Neural progenitor cell (in vitro differentiated cells): ENCODE measurements around the gene H3-3A. TPM values are rescaled to one million over a fixed set of nuclear protein-coding genes. Genes with fewer than 3 reads are reported as not detected.

Experiments
- DNase-seq: peaks from one replicate; pipeline ENCODE4 v3.0.0-alpha.2; 2016; ENCODE audit warnings: low spot score
- H2AFZ ChIP-seq: fragments of 200-600 bp; sonication (generic); replicated peaks from 2 replicates; pipeline ENCODE4 v1.6.1; 2016; ENCODE audit warnings: antibody characterized with exemption
- H3F3A ChIP-seq: fragments of 200-600 bp; sonication (generic); 2 replicates; pipeline ENCODE4 v1.6.1; 2016; ENCODE audit warnings: antibody characterized with exemption, low read depth
- H3K27ac ChIP-seq: fragments of 200-600 bp; sonication (generic); 2 replicates; pipeline ENCODE4 v1.5.1; 2016; ENCODE audit warnings: mild to moderate bottlenecking
- H3K27me3 ChIP-seq: fragments of 200-600 bp; sonication (generic); 2 replicates; pipeline ENCODE4 v1.6.1; 2016; ENCODE audit warnings: mild to moderate bottlenecking, moderate library complexity
- H3K36me3 ChIP-seq: fragments of 200-600 bp; sonication (generic); 2 replicates; pipeline ENCODE4 v1.5.1; 2016
- H3K4me1 ChIP-seq: fragments of 200-600 bp; sonication (generic); 2 replicates; pipeline ENCODE4 v1.6.1; 2016; ENCODE audit warnings: mixed run types
- H3K4me2 ChIP-seq: fragments of 200-600 bp; sonication (generic); 2 replicates; pipeline ENCODE4 v1.6.1; 2016
- H3K4me3 ChIP-seq: fragments of 200-600 bp; sonication (generic); 2 replicates; pipeline ENCODE4 v1.5.1; 2016
- H3K79me2 ChIP-seq: fragments of 200-600 bp; sonication (generic); 2 replicates; pipeline ENCODE4 v1.6.1; 2016; ENCODE audit warnings: low read depth
- H3K9ac ChIP-seq: fragments of 200-600 bp; sonication (generic); 2 replicates; pipeline ENCODE4 v1.6.1; 2016
- H3K9me3 ChIP-seq: fragments of 200-600 bp; sonication (generic); 2 replicates; pipeline ENCODE4 v1.5.1; 2016; ENCODE audit warnings: low read depth
- H4K20me1 ChIP-seq: fragments of 200-600 bp; sonication (generic); 2 replicates; pipeline ENCODE4 v1.6.1; 2016; ENCODE audit warnings: low read depth
- H3K27ac Mint-ChIP-seq: 3 replicates; pipeline ENCODE4 v1.8.0; 2021; ENCODE audit warnings: mixed read lengths
- H3K27me3 Mint-ChIP-seq: 2 replicates; pipeline ENCODE4 v1.8.0; 2022; ENCODE audit warnings: low read depth, mild to moderate bottlenecking, inconsistent platforms, moderate library complexity, mixed read lengths; ENCODE audit not compliant: insufficient read depth
- H3K36me3 Mint-ChIP-seq: 3 replicates; pipeline ENCODE4 v1.8.0; 2021; ENCODE audit warnings: mixed read lengths
- H3K4me1 Mint-ChIP-seq: 3 replicates; pipeline ENCODE4 v1.8.0; 2021; ENCODE audit warnings: mixed read lengths
- H3K4me3 Mint-ChIP-seq: 3 replicates; pipeline ENCODE4 v1.8.0; 2021; ENCODE audit warnings: mild to moderate bottlenecking, moderate library complexity, mixed read lengths
- H3K9me3 Mint-ChIP-seq: 3 replicates; pipeline ENCODE4 v1.8.0; 2020; ENCODE audit warnings: mixed read lengths
- CTCF ChIP-seq: fragments of 200-600 bp; sonication (generic); IDR thresholded peaks from 2 replicates; pipeline ENCODE4 v1.5.1; 2017; ENCODE audit warnings: antibody characterized with exemption, mild to moderate bottlenecking
- EZH2 ChIP-seq: fragments of 200-600 bp; sonication (generic); IDR thresholded peaks from 2 replicates; pipeline ENCODE4 v1.6.1; 2017; ENCODE audit warnings: antibody characterized with exemption, mild to moderate bottlenecking, moderate library complexity
- EZH2phosphoT487 ChIP-seq: fragments of 200-600 bp; sonication (generic); IDR thresholded peaks from 2 replicates; pipeline ENCODE4 v1.6.1; 2017; ENCODE audit warnings: antibody characterized with exemption
- total RNA-seq: library from RNA; depleted of rRNA; stranded (reverse); fragments of >200 nt; gene quantifications from 2 replicates; pipeline ENCODE4 v1.2.3, GENCODE V29; 2015; ENCODE audit warnings: low replicate concordance

Gene H3-3A
- total RNA-seq, 1 donor from 2014 or later: 1,689 TPM

GRCh38 chr1:226074046-226074445, 11.5 kb downstream of the H3-3A start:
- H3K27ac ChIP-seq: no peak overlapping the region
- Mint-ChIP-seq H3K4me3 (no peak overlapping the region), H3K4me1 (peaks cover 2% of the 10 kb centered on the region), H3K36me3 (peaks cover 17% of the 10 kb centered on the region), H3K27ac (no peak overlapping the region), H3K9me3 (no peaks in the 10 kb centered on the region), H3K27me3 (peaks cover 2% of the 10 kb centered on the region)
- H3K79me2 ChIP-seq: peaks cover 38% of the 10 kb centered on the region
- TF ChIP-seq CTCF (no peak), EZH2 (no peak), EZH2phosphoT487 (no peak)
- no peak overlapping the region for H3K4me2 ChIP-seq
- H3K9ac ChIP-seq: no peak overlapping the region
- no peaks in the 10 kb centered on the region for H3K9me3 ChIP-seq
- H3K4me1 ChIP-seq: no peaks in the 10 kb centered on the region
- no peak overlapping the region for H2AFZ ChIP-seq
- no peak for DNase-seq
- H4K20me1 ChIP-seq: peaks cover 52% of the 10 kb centered on the region
- H3F3A ChIP-seq: peaks cover 83% of the 10 kb centered on the region
- peaks cover 29% of the 10 kb centered on the region for H3K36me3 ChIP-seq
- H3K27me3 ChIP-seq: no peaks in the 10 kb centered on the region
- no peak overlapping the region for H3K4me3 ChIP-seq

- Histone ChIP-seq H2AFZ (no peak overlapping the region), H3K4me1 (no peaks in the 10 kb centered on the region), H3K79me2 (peaks cover 17% of the 10 kb centered on the region), H4K20me1 (peaks cover 31% of the 10 kb centered on the region), H3F3A (peaks cover 62% of the 10 kb centered on the region), H3K4me2 (no peak overlapping the region), H3K36me3 (peaks cover 14% of the 10 kb centered on the region), H3K9me3 (no peaks in the 10 kb centered on the region), H3K27ac (no peak overlapping the region), H3K27me3 (peaks cover 6% of the 10 kb centered on the region), H3K9ac (no peak overlapping the region), H3K4me3 (no peak overlapping the region)
- H3K36me3 Mint-ChIP-seq: peaks cover 7% of the 10 kb centered on the region
- no peak overlapping the region for H3K4me3 Mint-ChIP-seq
- H3K27me3 Mint-ChIP-seq: peaks cover 6% of the 10 kb centered on the region
- H3K4me1 Mint-ChIP-seq: no peaks in the 10 kb centered on the region
- no peaks in the 10 kb centered on the region for H3K9me3 Mint-ChIP-seq
- H3K27ac Mint-ChIP-seq: no peak overlapping the region
- DNase-seq: no peak
- no peak for TF ChIP-seq EZH2phosphoT487
- no peak for TF ChIP-seq CTCF
- TF ChIP-seq EZH2: no peak
These were observed 13.9 kb downstream of the H3-3A start for GRCh38 chr1:226076378-226076777.

- Mint-ChIP-seq H3K27ac (no peak overlapping the region), H3K9me3 (no peaks in the 10 kb centered on the region), H3K36me3 (peaks cover 4% of the 10 kb centered on the region), H3K4me3 (no peak overlapping the region), H3K27me3 (peaks cover 12% of the 10 kb centered on the region), H3K4me1 (peaks cover 6% of the 10 kb centered on the region)
- no peaks in the 10 kb centered on the region for H3K9me3 ChIP-seq
- H3K36me3 ChIP-seq: no peaks in the 10 kb centered on the region
- DNase-seq: no peak
- H4K20me1 ChIP-seq: peaks cover 14% of the 10 kb centered on the region
- peaks cover 55% of the 10 kb centered on the region for H3F3A ChIP-seq
- H3K79me2 ChIP-seq: peaks cover under 1% of the 10 kb centered on the region
- H3K27me3 ChIP-seq: peaks cover 23% of the 10 kb centered on the region
- TF ChIP-seq CTCF (no peak), EZH2phosphoT487 (no peak), EZH2 (no peak)
- H3K27ac ChIP-seq: no peak overlapping the region
- H3K4me3 ChIP-seq: no peak overlapping the region
- H3K9ac ChIP-seq: no peak overlapping the region
- no peak overlapping the region for H2AFZ ChIP-seq
- H3K4me2 ChIP-seq: no peak overlapping the region
- H3K4me1 ChIP-seq: peaks cover 5% of the 10 kb centered on the region
These were observed 15.9 kb downstream of the H3-3A start for GRCh38 chr1:226078374-226078773.
